ENCODE data around the gene SOX8.

DNA sequence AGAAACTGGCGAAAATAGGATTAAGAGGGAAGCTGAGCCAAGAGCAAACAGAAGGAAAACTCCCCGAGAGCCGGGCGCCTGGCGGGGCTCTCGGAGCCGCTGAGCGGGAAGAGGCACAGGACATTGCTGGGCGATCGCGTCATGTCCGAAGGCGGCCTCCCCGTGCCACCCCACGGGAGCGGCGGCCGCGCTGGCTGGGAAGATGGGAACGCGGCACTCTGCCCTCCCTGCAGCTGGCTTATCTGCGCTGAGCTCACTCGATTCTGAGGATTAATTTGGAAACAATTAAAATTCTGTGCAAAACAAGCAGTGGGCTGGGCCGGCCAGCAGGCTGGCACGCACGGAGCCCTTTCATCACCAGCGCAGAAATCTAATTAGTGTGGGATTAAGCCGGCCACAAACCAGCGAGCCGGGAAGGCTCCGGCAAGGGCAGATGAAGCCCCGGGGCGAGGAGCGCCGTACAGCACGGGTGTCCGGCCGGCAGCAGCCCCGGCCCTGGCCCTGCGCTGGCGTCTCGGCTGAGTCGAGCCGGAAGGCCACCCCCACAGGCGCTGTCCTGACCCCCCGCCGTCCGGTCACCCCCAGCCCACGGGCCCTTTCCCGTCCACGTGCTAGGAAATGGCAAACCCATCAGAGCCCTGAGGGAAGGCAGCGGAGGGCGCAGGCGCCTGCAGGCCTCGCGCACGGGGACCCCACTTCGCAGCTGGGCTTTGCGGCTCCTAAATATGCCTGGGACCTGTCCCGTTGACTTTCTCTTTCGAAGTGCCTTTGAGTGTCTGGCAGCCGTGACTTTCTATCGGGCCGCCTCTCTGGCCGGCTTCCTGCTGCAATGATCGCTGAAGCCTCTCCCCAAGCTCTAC lies 37.9 kb downstream of the SOX8 start:
- TF ChIP-seq CTCF (IDR thresholded peaks at IDR 0.05) (no peak), POLR2A (IDR thresholded peaks at IDR 0.05) (no peak)
